Measurements from ENCODE around the gene TMEM233.

The TMEM233 gene

DNA sequence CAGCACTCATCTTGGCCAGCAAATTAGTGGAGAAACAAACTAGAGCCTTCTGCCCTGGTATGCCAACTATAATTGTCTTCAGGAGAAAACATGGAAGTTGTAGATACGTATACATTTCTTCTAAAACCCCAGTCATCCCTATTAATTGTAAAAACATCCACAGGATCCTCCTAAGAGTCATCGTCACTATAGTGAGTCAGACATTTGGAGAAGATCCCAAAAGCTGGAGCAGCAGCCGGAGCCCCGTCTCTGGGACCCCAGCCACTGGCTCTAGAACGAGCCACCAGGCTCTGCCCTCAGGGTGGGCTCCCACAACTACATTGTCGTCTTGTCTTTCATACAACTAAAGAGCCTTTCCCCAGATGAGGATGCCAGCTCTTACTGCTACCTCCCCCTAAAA lies 89.8 kb downstream of the TMEM233 start:
- no peak for DNase-seq

DNA sequence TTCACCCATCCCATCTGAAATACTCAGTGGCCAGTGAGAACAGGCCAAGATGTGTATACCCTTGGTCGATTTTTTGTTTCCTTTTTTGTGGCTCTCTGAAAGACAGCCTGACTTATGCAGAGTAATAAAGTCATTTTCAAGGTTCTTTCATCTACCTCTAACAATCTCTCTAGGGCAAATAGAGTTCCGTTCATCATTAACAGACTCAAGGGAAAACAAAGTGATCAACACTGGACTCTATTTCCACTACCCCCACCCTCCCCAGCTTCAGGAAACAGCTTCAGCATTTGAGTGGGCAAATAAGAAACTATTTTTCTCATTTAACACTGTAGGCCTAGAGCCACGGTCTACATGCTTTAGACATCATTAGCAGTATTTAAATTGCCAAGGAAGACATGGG lies 90.2 kb downstream of the TMEM233 start:
- DNase-seq = no peak

DNA sequence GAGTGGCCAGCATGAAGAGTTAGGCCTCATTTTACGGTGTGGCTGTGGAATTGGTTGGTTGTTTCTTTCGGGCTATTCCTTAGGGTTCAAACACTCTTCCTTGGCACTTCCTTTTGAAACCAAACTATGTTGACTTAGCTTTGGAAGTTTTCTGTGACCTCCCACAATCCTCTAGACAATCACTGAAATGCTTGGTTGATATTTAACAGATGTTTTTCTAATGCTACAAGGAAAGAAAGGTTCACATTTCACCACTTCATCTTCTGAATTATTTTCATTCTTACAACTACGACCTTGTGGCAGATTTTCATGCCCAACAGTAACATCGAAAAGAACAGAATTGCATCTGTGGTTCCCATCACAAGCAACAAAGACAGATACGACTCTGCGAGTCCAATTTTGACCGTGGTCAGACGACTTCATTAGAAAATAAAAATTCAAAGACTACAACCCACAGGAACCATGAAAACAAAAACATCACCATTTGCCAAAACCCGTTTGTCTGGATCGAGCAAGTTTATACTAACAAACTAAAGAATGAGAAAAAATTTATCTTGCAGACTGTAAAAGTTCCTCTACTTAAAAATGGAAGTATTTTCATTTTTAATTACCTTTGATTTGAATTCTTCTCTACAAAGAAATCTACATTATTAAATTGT lies 91.3 kb downstream of the TMEM233 start:
- no peak for DNase-seq

DNA sequence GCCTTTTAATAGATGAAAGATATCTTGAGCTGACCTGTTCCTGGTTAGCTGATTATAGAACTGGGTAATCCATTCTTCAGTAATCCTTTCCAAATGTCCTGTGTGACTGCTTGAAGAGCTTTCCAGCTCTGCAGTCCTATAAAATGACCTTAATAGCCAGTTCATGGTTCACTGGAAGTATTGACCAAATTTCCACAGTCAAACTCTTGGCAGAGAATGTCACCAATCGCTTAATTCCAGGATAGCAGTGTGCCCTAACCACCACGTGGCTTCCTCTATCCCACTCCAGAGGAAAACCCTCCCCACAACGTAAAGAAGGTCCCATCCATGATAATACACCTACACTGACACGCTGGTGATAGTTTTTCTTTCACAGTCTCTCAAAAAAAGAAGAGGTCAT lies 91.8 kb downstream of the TMEM233 start:
- DNase-seq = no peak

DNA sequence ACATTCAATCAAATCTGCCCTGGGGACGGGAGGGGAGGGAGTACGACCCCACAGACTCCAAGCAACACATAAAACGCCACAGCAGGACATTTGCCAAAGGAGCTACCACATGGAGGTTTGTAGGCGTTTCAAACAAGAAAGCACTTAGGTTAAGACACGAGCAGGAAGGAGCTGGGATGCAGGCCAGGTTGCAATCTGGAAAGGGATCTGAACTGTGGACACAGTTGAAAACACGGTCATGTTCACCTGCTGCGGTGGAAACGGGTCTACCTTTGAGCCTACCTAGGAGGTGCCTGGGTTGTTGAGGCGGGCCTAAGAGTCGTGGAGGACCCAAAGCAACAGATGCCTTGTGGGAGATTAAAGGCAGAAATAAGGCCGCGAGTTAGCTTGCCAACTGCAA lies 92.8 kb downstream of the TMEM233 start:
- no peak for DNase-seq

DNA sequence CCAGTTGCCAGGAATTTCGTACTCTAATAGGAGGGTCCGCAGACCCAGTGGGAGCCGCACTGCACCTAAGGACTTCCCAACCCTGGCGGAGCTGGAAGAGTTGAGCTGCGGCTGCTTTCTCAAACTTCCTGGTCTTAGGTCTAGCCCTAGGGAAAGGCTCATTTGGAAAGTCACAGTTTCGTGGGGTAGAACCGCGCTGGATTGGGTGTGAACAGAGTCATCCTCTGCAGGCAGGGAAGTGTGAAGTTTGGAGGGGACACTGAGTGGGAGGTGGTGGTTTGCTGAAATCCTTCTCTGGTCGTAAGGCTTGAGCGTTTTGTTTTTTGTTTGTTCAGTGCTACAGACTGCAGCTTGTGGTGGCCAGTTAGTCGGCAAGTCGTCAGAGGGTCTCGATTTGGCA lies 93.2 kb downstream of the TMEM233 start:
- no peak for DNase-seq

DNA sequence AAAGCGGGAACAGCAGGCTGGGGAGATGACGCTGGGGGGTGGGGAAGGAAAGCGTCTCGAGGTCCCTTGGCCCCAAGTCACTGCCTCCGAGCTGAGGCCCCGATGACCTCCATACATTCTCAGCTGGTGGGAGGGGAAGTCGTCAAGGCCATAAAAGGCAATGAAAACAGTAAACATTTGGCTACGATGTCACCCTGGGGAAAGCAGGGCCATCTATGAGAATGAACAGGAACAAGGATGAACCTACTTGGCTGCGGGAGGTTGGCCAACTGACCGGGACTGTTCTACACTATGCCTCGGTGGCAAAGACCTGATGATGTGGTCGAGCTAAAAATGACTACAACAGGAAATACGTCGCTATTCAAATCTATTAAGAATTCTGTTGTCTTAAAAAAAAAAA lies 93.8 kb downstream of the TMEM233 start:
- no peak for DNase-seq

DNA sequence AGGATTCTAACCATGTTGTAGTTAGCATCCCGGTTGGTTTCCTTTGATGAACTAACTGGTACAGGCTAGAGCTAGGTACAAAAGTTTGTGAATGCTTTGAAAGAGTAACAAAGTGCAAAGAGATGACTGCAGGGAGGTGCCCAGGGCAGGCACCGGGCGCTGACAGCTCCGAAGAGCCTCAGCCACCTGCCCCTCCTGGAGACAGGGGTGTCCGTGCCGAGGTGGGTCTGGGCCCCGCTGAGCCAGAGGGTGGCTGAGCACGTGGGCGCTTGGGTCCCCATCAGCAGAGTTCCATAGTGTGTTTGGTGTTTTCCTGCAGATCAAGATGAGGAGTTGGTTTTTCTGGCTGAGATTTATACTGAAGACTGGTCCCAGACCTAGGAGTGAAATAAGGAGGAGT lies 94.3 kb downstream of the TMEM233 start:
- no peak for DNase-seq

DNA sequence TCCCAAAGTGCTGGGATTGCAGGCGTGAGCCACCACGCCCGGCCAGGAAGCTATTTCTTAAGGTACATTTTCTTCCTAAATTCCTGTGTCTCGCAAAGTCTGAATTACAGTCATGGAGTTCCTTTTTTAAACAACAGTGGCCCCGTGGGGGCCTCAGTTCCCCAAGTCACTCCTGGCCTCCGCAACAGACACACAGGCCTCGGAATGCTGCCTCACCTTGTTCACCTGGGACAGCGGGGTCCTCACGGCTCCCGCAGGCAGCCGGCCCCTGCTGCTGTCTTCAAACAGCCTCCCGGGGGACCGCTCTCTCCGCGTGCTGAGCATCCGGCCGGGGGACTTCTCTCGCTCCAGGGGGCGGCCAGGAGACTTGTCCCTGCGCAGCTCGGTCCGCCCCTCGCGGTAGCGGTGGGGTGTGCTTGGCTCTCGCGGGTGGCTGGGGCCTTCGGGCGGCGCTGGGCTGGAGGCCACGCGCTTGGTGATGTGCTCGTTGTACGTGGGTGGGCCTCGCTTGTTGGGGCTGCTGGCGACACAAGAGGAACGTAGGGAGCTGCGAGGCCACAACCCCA lies 96.4 kb downstream of the TMEM233 start:
- no peak for DNase-seq

DNA sequence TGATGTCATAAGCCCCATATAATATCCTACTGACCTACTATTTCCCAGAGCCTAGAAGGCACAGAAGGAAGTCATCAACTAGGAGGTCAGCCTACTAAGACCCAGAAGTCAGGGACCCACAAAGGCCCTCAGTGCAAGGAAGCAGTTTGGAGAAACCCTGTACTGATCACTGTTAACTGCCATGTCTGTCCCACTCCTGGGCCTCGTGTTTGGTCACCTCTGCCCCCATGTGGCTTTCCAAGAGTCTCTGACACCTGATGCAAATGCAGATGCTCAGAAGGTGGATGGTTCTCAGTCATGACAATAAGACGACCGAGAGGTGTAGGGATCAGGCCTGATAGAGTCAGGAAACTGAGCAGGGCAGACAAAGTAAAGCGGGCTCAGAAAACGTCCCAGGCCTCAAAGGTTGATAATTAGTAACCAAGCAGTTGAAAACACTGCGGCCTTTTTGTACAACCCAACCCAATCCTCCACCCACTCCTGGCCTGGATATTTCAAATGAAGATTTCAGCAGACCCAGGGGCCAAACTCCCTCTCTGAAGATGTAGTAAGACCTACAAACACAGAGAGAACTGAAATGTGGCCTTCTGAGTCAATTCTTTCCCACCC lies 97.7 kb downstream of the TMEM233 start:
- no peak for DNase-seq

DNA sequence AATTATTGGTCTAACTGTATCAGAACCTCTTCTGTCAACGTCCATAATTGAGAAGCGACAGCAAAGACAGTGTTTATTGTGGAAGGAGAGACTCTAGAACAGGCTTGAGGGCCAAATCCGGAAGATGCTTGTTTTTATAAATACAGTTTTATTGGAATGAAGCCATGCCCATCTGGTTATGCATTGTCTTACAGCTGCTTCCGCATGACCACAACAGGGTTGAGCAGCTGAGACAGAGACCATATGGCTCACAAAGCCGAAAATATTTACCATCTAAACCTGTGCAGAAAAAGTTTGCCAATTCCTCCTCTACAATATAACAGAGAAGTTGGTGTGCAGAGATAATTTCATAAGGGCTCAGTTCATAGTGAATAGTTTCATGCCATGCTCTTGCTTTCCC lies 98.8 kb downstream of the TMEM233 start:
- no peak for DNase-seq
